Coronary artery (tissue), 2 donors: ENCODE data around the gene CCK.

ENCODE experiments used
- DNase-seq: peaks from one replicate; pipeline ENCODE4 v3.0.0-alpha.2; 2017; ENCODE audit warnings: low spot score
- H3K27ac ChIP-seq, 2 donors: fragments of 200-600 bp; sonication (generic); one replicate each; pipeline ENCODE4 v1.5.1; 2016 to 2019
- H3K4me3 ChIP-seq: fragments of 200-600 bp; sonication (generic); 2 replicates; pipeline ENCODE4 v1.5.1; 2016; ENCODE audit warnings: mild to moderate bottlenecking, moderate library complexity
- TF ChIP-seq, protein P1 (sequence below): fragments of 200-600 bp; sonication (generic); IDR thresholded peaks from one replicate; pipeline ENCODE4 v1.5.1; 2019; ENCODE audit warnings: antibody characterized with exemption

Gene CCK

GRCh38 chr3:42277676-42278075 lies 11.7 kb upstream of the CCK start:
- Histone ChIP-seq H3K4me3 (no peak overlapping the region), H3K27ac (no peak overlapping the region)
- DNase-seq = no peak
- TF ChIP-seq, protein P1, sequence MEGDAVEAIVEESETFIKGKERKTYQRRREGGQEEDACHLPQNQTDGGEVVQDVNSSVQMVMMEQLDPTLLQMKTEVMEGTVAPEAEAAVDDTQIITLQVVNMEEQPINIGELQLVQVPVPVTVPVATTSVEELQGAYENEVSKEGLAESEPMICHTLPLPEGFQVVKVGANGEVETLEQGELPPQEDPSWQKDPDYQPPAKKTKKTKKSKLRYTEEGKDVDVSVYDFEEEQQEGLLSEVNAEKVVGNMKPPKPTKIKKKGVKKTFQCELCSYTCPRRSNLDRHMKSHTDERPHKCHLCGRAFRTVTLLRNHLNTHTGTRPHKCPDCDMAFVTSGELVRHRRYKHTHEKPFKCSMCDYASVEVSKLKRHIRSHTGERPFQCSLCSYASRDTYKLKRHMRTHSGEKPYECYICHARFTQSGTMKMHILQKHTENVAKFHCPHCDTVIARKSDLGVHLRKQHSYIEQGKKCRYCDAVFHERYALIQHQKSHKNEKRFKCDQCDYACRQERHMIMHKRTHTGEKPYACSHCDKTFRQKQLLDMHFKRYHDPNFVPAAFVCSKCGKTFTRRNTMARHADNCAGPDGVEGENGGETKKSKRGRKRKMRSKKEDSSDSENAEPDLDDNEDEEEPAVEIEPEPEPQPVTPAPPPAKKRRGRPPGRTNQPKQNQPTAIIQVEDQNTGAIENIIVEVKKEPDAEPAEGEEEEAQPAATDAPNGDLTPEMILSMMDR = no peak

GRCh38 chr3:42276141-42277132 lies 10.5 kb upstream of the CCK start:
- TF ChIP-seq, protein P1 = no peak
- peak; percentile 36 for DNase-seq
- H3K4me3 ChIP-seq = no peak overlapping the region
- no peak overlapping the region for H3K27ac ChIP-seq

GRCh38 chr3:42275217-42275616 lies 9.2 kb upstream of the CCK start:
- TF ChIP-seq, protein P1 = no peak
- DNase-seq = no peak
- Histone ChIP-seq H3K27ac (no peak overlapping the region), H3K4me3 (no peak overlapping the region)

- TF ChIP-seq, protein P1 = no peak
- Histone ChIP-seq H3K4me3 (no peak overlapping the region), H3K27ac (no peak overlapping the region)
- DNase-seq = no peak
Observed at GRCh38 chr3:42274266-42274665, 8.3 kb upstream of the CCK start.

- Histone ChIP-seq H3K4me3 (no peak overlapping the region), H3K27ac (no peak overlapping the region)
- DNase-seq = peak; percentile 31
- TF ChIP-seq, protein P1 = no peak
Observed at GRCh38 chr3:42273361-42273760, 7.4 kb upstream of the CCK start.

GRCh38 chr3:42271786-42272185 lies 5.8 kb upstream of the CCK start:
- Histone ChIP-seq H3K4me3 (no peak overlapping the region), H3K27ac (no peak overlapping the region)
- TF ChIP-seq, protein P1 = no peak
- no peak for DNase-seq

DNA sequence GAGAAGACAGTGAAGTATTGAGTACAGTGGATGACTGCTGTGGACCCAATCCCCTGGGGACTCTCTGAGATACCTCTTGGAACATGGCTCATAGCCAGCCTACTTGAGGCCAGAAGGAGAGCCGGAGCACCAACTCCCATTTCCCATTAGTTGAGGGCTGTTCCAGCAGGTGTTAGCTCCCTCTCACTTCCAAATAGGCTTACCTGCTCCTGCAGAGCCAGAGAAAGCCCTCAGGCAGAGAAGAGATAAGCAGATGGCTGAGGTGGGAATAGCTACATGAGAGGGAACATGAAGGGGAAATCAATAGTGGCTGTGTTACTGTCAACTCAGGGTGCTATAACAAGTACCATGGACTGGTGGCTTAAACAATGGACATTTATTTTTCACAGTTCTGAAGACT lies 4.6 kb upstream of the CCK start:
- DNase-seq = peak; percentile 3
- TF ChIP-seq, protein P1 = no peak
- Histone ChIP-seq H3K4me3 (no peak overlapping the region), H3K27ac (no peak overlapping the region)
